ENCODE results near the gene GLOD4.
A peak's percentile ranks its signal among the peaks of the same experiment; 100 is the strongest.

The GLOD4 gene

DNA sequence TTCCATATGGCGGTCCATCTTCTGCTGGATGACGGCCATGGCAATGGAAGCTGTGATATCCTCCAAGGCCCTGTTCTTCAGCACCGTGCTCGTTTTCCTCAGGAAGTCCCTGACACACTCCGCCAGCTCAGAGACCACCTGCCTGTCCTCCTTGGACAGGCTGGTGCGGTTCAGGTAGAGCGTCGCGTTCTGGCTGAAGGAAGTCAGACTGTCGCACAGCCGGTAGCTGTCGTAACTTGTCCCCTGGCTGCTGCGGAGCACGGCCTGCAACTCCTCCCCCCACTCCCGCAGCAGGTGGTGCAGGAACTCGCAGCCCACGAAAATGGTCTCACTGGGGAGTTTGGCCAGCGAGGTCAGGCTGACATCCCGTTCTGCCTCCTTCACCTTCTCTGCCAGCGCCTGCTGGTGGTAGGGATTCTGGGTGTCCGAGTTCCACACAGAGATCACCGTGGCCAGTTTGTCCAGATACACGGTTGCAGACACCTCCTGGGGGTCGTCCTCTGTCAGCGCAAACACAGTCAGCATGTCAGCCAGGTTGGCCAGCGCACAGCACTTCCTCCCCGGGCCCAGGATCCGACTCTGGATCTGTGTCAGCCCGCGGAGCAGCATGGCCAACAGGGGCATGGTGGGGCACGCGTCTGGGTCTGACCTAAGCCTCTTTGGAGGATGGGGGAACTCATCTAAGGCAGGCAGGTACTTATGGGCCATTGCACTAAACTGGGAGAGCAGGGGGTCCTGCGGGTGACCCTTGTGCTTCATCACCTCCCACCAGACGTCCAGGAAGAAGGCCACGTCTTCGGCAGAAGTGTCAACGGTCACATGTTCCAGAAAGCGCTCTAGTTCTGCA, 35.1 kb downstream of the GLOD4 start:
- no peak for FAIRE-seq
- no peak for TF ChIP-seq POLR2A (IDR thresholded peaks at IDR 0.05; ENCODE audit: low read depth, low read length)

DNA sequence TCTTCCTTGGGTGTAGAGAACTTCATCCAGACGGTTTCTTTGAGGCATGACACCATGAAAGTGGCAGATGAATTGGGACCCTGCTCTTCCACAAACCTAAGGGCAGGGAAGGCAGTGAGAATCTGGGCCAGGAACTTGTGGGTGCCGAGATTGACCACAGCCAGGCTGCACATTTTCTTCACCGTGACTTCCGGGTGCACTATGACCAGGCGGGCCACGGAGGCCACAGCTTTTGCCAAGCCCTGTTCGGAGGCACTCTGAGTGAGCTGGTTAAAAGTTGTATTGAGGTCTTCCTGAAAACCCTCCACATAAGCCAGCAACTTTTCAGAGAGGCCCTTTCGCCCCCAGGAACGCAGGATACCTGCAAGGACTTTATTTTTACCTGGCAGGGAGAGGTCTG, 35.9 kb downstream of the GLOD4 start:
- DNase-seq (ENCODE audit: insufficient read length, low spot score) (no peak), FAIRE-seq (no peak)
- no peak for TF ChIP-seq POLR2A (IDR thresholded peaks at IDR 0.05; ENCODE audit: low read depth, low read length)

More for the DNA sequence above, 35.1 kb downstream of the GLOD4 start:
- no peak for DNase-seq (ENCODE audit: insufficient read length, low spot score)

DNA sequence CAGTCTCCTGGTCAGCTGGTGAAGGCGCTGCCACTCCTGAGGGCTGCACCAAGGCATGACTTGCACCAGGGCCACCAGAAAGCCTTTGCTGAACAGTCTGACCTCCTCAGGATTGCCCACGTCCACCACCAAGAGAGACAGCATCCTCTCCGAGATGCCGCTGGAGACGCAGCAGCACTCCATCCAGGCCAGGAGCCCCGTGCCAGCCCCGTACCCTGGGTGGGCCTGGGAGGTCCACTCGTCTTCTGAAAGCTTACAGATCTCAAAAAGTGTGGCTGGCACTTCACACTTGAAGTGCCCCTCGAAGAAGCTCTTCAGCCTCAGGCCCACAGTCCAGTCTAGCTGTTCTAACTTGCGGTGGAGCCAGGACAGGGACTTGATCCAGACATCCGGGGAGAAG, 36.7 kb downstream of the GLOD4 start:
- no peak for TF ChIP-seq POLR2A (IDR thresholded peaks at IDR 0.05; ENCODE audit: low read depth, low read length)
- DNase-seq (ENCODE audit: insufficient read length, low spot score) (no peak), FAIRE-seq (no peak)

DNA sequence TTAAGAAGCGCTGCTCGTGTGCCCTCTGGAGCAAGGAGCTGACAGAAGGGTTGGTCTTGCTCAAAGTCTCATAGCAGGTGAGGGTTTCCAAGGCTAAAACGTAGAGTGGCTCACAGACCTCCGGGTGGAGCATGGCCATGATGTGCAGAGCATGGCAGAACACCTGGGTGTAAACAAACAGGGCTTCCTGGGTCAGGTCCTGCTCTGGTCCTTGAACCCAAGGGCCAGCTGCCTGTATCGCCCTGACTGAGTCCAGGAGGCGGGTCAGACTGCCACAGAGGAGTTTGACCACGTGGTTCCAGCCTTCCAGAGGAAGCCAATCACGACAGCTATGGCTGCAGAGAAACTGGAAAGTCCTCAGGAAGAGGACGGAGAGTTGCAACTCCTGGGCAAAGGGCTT, 37.1 kb downstream of the GLOD4 start:
- DNase-seq (ENCODE audit: insufficient read length, low spot score), result no peak
- no peak for TF ChIP-seq POLR2A (IDR thresholded peaks at IDR 0.05; ENCODE audit: low read depth, low read length)
- no peak for FAIRE-seq

DNA sequence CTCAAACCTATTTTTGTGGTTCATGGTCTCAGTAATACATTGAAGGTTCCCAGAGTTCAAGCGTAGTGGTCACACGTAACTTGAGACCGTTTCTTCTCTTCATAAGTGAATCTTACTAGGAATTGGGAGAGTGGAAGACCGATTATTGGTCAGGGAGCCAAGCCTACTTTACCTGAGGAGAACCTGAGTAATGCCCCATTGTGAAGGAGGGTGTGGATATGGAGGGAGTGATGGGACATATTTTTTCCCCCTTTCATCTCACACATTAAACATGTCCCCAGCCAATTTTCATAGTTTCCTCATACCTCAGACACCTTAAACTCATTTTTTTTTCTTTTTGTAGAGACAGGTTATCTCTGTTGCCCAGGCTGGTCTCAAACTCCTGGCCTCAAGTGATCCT, 38.9 kb downstream of the GLOD4 start:
- TF ChIP-seq POLR2A (IDR thresholded peaks at IDR 0.05; ENCODE audit: low read depth, low read length), result no peak
- FAIRE-seq (no peak), DNase-seq (ENCODE audit: insufficient read length, low spot score) (no peak)

DNA sequence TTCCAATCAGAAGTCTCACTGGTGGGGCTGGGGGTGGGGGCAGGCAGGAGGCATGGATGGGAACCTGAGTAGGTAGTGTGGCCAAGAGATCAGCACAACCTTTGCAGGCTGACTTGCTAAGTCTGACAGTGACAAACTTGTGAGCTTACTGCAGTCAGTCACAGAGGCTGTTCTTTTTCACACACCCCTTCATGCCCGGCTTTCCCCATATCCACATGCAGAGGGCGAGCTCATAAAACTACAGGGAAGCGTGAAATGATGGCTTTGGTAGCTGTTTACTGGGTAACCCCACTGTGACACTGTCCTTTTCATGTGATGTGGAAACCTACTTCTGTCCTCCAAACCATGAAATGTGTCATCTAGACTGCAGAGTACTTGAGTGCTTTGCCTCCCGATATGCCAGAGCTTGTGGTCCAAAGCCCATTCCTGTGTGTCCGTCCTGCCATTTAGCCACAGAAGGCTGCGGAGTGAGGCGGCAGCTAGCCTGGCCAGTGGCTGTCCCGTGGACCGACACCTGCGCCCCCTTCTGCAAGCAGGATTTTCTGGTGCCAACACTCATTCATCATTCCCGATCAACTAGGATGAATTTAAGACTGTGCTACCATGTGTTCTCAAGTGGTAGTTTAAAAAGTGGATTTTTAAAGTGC, 39.8 kb downstream of the GLOD4 start:
- TF ChIP-seq POLR2A (IDR thresholded peaks at IDR 0.05; ENCODE audit: low read depth, low read length), result no peak
- FAIRE-seq (no peak), DNase-seq (ENCODE audit: insufficient read length, low spot score) (no peak)

DNA sequence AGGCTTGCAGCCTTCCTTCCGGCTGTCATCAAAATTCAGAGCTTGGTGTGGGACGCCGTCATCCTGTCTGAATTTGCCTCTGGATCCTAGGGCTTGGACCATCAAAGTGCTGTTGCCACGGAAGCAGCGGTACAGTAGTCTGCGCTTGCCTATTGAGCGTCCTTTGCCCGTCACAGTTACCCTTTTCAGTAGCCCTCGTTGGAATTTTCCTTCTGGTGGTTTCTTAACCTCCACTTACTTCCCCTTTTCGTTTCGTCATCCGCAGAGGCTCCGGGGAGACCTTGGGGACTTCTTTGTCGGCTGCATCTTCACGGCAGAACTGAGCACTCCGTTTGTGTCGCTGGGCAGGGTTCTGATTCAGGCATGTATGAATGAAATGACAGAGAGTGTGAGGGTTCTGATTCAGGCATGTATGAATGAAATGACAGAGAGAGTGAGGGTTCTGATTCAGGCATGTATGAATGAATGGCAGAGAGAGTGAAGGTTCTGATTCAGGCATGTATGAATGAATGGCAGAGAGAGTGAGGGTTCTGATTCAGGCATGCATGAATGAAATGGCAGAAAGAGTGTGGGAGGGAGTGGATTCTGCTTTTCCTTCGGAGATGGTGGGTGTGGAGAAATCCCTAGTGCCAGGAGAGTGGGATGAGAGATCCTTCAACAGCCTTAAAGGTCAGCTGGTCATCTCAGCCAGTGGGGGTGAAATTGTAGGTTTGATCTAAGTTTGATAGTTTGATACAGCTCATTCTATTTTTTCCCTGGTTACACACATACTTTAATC, 41.7 kb downstream of the GLOD4 start:
- FAIRE-seq, result no peak
- no peak for TF ChIP-seq POLR2A (IDR thresholded peaks at IDR 0.05; ENCODE audit: low read depth, low read length)
- no peak for DNase-seq (ENCODE audit: insufficient read length, low spot score)

DNA sequence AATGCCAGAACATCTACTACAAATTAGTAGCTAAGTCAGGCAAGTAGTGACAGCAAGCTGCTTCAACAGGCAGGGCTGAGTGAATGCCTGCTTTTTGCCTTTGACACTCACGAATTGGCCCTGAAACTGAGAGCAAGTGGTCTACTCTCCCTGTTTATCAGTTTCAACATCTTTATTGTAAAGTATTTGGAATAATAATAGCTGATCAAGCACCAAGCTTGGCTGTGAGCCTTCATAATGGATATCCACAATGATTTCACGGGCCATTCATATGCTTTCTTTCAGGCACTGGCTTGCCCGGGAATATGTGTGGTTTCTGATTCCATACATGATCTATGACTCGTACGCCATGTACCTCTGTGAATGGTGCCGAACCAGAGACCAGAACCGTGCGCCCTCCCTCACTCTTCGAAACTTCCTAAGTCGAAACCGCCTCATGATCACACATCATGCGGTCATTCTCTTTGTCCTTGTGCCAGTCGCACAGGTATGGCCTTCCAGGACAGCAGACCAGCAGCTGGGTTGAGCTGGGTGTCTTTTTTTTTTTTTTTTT, 44.4 kb downstream of the GLOD4 start:
- TF ChIP-seq POLR2A (IDR thresholded peaks at IDR 0.05; ENCODE audit: low read depth, low read length), result no peak
- FAIRE-seq (no peak), DNase-seq (ENCODE audit: insufficient read length, low spot score) (no peak)

DNA sequence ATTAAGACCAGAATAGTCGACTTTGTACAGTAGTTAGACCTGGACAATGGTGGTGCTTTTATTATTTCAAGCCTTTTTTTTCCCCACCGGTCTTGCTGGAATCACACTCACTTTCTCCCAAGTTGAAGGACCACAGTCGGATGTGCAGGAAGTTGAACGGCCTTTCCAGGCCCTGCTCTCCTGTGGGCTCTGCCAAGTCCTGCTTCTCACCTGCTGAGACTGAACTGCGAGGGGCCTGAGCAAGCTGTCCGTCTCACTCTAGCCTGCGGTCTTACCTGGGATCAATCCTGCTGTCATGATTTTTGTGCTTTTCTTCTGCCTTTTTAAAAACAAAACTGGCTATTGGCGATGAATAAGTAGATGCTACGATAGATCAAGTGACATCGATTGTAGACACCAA, 48.3 kb downstream of the GLOD4 start:
- FAIRE-seq, result no peak

DNA sequence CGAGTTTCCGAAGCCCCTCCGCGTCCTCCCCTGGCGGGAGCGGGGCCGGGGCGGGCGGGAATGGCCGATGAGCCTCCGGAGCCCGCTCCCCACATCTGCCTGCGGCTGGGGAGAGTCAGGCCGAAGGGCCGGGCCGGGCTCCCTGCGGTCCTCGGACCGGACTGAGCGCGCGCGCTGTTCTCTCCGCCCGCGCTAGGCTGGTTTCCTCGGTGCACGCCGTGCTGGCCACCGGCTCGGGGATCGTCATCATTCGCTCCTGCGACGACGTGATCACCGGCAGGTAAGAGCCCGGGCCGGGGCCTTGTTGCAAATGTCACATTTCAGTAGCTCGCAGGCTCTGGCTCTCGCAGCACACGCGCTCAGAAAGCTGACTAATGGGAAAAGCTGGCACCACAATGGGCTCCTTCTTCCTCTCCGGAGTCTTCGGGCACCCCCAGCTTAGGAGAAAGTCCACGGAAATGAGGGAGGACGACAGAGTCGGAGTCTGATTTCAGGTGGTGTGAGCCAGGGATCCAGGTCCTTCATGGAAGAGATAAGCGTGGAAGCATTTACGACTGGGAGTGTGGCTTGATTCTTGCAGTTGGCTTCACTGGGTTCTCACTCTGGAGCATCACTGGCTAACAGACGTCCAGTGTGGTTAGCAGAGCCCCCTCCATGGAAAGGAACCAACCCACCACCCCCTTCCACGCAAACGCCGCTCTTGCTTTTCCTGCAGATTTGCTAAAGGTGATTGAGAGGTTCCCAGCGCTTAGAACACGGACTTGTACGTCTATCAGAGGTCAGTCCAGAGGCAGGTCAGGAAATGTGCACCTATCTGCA, 49.0 kb downstream of the GLOD4 start:
- TF ChIP-seq POLR2A (IDR thresholded peaks at IDR 0.05; ENCODE audit: low read depth, low read length), result no peak; the same call in 1 of the 2 replicates
- DNase-seq (ENCODE audit: insufficient read length, low spot score) (no peak), FAIRE-seq (no peak)

More for the DNA sequence above, 48.3 kb downstream of the GLOD4 start:
- TF ChIP-seq POLR2A (IDR thresholded peaks at IDR 0.05; ENCODE audit: low read depth, low read length), result no peak
- DNase-seq (ENCODE audit: insufficient read length, low spot score), result no peak

DNA sequence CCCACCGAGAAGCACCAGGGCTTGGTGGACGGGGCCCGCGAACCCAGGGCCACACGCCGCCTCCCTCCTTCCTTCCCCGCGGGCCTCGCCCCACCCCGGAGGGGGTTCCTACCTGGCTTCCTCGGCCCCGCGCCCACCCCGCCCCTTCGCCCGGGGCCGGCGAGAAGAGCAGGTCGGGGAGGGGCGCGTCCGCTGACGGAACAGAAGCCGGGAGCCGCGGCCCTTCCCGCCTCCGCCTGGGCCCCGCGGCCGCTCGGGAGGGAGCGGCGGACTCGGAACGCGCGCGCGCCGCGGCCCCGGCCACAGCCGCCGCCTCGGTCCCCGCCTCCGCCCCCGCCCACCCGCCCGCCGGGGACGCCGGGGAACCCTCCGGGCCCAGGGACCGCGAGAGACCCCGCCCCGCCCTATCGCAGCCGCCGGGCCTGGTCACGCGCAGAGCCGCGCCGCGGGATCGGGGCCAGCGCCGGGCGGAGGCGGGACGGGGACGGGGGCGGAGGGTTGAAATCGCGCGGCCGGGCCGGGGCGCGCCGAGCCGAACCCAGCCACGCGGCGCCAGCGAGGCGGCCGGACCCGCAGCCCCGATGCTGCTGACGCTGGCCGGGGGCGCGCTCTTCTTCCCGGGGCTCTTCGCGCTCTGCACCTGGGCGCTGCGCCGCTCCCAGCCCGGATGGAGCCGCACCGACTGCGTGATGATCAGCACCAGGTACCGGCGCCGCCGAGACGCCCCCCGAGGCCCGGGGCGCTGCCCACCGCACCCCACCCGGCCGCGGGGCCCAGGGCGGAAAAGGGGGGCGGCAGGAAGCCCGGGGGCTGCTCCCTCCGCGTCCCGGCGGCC, 49.8 kb downstream of the GLOD4 start, which contains the start of gene TLCD3A:
TLCD3A (plus strand) TSS at position 530 of the 835 bp plus-strand sequence; CDS start at position 582, 52 bp downstream.
- DNase-seq (ENCODE audit: insufficient read length, low spot score), result peak; percentile 69
- no peak for FAIRE-seq
- peak; percentile 52 for TF ChIP-seq POLR2A (IDR thresholded peaks at IDR 0.05; ENCODE audit: low read depth, low read length)

DNA sequence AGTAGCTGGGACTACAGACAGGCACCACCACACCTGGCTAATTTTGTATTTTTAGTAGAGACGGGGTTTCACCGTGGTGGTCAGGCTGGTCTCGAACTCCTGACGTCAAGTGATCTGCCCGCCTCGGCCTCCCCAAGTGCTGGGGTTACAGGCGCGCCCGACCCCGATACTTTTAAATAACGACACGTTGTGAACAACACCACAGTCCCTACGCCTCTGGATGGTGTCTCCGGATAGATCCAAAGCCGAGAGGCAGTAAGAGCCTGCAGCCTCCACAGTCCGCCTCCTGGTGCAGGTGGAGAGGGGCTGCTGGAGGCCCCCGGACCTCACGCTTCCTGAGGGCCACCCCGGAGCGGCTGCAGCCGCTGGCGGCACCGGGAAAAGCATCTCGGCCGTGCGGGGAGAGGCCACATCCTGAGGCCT, 50.4 kb downstream of the GLOD4 start:
- DNase-seq (ENCODE audit: insufficient read length, low spot score), result no peak

More for the DNA sequence above, 50.4 kb downstream of the GLOD4 start:
- no peak for FAIRE-seq
- TF ChIP-seq POLR2A (IDR thresholded peaks at IDR 0.05; ENCODE audit: low read depth, low read length), result no peak
